NCI-H446 (cell line): ENCODE results near the gene HUS1B.
"Not testable (repeated sequence)": the region's sequence is repeated elsewhere in the genome, so short reads cannot be mapped to it uniquely, and the experiment has no call there.

Experiments used
- DNase-seq, 2 experiments: peaks; one replicate each; lab custom pipeline; 2025; lab: John Stamatoyannopoulos, UW

HUS1B gene

GRCh38 chr6:678520-678919, 21.6 kb upstream of the HUS1B start:
- DNase-seq: no peak

GRCh38 chr6:677919-678318, 21.0 kb upstream of the HUS1B start:
- no peak for DNase-seq

- no peak for DNase-seq
Measured at GRCh38 chr6:674956-675355, 18.1 kb upstream of the HUS1B start.

- no peak for DNase-seq
Measured at GRCh38 chr6:674406-674805, 17.5 kb upstream of the HUS1B start.

GRCh38 chr6:667253-667927, 10.5 kb upstream of the HUS1B start:
- DNase-seq: no peak

- DNase-seq: no peak
Measured at GRCh38 chr6:665403-666267, 8.7 kb upstream of the HUS1B start.

- not testable (repeated sequence) for DNase-seq
Measured at GRCh38 chr6:663788-664187, 6.9 kb upstream of the HUS1B start.

GRCh38 chr6:659716-660581, 3.0 kb upstream of the HUS1B start:
- DNase-seq: no peak

GRCh38 chr6:658244-658643, 1.3 kb upstream of the HUS1B start:
- DNase-seq: no peak

GRCh38 chr6:657743-658142, 843 bp upstream of the HUS1B start:
- DNase-seq: no peak

GRCh38 chr6:654136-654535, 2.8 kb downstream of the HUS1B start:
- no peak for DNase-seq

- no peak for DNase-seq
Measured at GRCh38 chr6:652865-653264, 4.0 kb downstream of the HUS1B start.

- no peak for DNase-seq
Measured at GRCh38 chr6:650098-650497, 6.8 kb downstream of the HUS1B start.

- no peak for DNase-seq
Measured at GRCh38 chr6:642805-643204, 14.1 kb downstream of the HUS1B start.

- DNase-seq: no peak
Measured at GRCh38 chr6:641225-641985, 15.5 kb downstream of the HUS1B start.

GRCh38 chr6:636488-636887, 20.4 kb downstream of the HUS1B start:
- DNase-seq: no peak

- no peak for DNase-seq
Measured at GRCh38 chr6:635233-635632, 21.7 kb downstream of the HUS1B start.

GRCh38 chr6:633611-634010, 23.3 kb downstream of the HUS1B start:
- DNase-seq: no peak

- no peak for DNase-seq
Measured at GRCh38 chr6:628766-629165, 28.1 kb downstream of the HUS1B start.

GRCh38 chr6:626236-626635, 30.7 kb downstream of the HUS1B start:
- DNase-seq: no peak

GRCh38 chr6:624979-625378, 31.9 kb downstream of the HUS1B start:
- DNase-seq: no peak

GRCh38 chr6:622462-622861, 34.4 kb downstream of the HUS1B start:
- DNase-seq: no peak
